GM21447 (cell line): ENCODE measurements around the gene RETREG3.
A peak's percentile ranks its signal among the peaks of the same experiment; 100 is the strongest.

Experiments used
- ATAC-seq: cut with Tn5 transposase; IDR thresholded peaks from one replicate; pipeline ENCODE4 v1.9.1; 2021; ENCODE audit not compliant: unreplicated experiment

The RETREG3 gene

DNA sequence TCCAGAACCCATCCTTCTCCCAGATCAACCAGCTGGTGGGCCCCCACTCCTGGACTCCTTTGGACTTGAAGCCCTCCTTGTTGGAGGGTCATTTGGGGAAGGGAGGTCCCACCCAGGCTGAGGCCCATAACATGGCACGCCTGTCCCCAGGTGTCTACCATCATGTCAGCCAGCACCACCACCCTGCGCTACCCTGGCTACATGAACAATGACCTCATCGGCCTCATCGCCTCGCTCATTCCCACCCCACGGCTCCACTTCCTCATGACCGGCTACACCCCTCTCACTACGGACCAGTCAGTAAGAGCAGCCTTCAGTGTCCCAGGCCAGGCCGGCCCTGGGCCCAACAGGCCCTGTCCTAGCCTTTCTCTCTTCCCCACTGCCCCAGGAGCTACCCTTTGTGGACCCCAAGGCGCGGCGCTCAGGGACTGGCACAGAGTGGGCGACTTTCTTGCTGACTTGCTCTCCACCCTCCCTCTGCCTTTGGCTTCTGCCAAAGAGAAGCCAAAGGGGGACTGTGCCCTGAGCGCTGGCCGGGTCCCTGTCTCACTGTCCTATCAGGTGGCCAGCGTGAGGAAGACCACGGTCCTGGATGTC lies 4.6 kb upstream of the RETREG3 start:
- ATAC-seq: no peak

DNA sequence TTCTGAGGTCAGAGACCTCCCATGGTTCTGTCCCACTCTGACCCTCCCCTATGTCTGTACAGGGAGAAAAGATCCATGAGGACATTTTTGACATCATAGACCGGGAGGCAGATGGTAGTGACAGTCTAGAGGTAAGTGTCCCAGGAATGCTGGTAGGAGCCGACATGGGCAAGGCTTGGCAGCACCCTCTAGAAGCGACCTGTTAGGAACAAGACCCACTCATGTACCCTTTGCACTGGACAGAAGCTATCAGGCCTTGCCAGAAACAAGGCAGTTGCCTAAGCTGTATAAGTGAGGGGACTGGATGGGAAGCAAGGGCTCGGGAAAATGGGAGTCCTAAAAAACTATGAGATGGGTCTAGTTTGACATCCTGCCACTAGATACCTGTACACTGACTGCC lies 2.8 kb upstream of the RETREG3 start:
- no peak for ATAC-seq

DNA sequence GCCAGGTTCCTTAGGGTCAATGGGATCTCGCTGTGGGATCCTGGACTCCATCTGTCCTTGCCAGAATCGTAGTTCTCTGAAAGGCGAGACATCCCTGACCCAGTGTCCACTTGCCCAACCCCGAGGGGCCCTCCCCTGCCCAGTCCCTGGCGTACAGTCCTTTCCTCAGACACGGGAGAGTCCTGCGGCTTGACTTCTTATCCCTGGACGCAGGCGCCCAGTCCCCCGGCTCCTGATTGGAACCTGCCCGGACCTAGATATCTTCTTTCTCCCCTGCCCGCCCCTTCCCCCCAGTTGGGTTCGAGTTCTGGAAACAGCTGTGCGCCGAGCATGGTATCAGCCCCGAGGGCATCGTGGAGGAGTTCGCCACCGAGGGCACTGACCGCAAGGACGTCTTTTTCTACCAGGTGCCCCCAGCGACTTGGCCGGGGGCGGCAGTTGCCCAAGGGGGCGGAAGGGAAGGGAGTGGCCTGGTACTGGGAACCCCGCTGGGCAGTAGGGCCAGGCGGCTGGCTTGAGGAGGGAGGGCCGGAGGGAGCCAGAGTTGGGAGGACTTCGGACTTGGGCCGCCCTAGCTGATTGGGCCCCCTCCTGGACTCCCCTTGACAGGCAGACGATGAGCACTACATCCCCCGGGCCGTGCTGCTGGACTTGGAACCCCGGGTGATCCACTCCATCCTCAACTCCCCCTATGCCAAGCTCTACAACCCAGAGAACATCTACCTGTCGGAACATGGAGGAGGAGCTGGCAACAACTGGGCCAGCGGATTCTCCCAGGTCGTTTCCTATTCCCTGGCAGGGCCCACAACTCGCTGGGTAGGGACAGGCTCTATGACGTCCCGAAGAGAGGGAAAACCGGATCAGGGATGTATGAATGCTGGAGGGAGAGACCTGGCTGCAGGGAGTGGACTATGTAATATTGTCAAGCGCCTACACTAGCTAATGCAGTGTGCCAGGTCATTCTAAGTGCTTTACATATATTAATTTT lies 934 bp upstream of the RETREG3 start:
- ATAC-seq: peak; percentile 9

DNA sequence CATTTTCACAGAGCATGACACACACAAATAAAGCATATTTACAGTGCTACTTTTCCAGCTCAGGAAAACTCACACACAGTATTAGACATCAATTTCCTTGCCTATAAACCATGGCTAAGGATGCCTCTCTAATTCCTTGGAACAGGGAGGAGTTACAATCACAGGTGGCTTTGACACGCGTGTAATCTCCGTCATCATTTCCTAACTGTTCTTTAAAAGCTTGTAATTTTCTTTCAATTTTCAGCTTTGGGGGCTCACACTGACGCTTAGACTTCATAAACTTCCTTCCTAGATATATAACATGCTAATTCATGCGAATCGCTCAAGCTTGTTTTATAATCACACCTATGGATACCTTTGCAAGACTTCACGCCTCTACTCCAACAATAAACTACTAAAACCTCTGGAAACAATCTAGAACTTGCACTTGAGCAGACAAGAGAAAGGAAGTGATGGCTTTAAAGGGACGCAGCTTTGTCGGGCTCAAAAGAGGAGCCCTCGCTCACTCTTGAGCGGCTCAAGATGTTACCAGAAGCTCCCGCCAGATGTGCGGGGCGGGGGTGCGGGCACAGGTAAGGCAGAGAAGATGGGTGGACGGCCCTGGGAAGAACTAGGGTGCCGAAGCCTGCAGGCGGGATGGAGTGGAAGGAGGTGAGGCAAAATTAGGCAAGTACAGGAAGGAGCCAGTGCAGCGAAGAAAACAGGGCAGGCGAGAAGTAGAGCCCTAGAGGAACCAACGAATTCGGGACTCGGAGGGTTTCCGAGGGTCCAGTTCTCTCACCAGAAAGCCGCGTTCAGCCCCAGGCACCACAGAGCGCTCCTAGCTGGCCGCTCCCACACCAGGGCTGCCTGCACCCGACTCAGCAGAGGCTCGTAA lies 631 bp downstream of the RETREG3 start:
- ATAC-seq: peak; percentile 34

DNA sequence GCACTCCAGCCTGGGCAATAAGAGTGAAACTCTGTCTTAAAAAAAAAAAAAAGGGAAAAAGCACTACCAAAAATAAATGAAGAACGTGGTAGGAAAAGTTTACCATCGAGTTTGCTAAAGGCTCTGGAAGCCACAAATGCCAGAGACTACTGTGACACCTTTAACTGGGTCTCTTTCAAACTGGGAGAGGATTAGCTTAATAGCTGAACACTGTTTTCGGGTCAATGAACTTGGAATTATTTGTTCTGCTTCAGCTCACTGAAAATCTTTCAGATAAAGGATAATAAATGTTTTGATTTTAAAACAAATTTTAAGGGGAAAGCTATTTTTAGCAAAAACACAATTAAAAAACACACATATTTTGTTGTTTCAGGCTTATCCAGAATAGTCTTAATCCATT lies 1.4 kb downstream of the RETREG3 start:
- no peak for ATAC-seq

DNA sequence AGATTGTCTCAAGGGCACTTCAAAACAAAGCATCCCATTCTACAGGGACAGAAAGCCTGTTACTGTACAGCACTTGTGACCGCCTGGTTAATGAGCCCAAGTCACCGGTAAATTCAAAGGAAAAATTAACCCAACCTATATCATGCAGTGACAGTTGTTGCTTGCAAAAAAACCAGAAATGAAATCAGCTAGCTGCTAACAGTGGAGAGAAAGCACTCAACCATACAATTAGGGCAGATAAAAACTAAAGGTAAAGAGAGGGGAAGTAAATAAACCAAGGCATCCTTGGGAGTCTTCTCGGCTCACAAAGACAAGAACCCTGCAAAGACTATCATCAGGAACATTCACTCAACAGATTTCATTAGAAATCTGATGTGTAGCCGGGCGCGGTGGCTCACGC lies 5.9 kb downstream of the RETREG3 start:
- ATAC-seq: no peak

DNA sequence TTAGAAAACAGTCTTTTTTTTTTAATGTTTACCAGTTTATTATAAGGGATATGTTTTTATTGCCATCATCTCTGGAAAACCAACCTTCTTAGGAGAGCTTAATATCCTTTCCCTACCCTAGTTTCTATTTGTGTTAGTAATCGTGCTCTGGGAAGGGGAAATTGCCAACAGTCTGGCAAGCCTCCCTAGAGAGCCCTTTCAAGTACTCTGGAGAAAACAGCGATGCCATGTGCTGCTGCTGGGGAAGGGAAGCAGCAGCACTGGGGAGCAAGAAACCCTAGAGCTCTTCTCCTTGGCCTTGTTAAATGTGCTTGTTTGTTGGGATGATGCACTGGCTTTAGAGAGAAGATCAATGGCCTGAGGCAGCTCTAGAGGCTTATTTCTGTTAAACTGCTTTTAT lies 10.3 kb downstream of the RETREG3 start:
- ATAC-seq: no peak

DNA sequence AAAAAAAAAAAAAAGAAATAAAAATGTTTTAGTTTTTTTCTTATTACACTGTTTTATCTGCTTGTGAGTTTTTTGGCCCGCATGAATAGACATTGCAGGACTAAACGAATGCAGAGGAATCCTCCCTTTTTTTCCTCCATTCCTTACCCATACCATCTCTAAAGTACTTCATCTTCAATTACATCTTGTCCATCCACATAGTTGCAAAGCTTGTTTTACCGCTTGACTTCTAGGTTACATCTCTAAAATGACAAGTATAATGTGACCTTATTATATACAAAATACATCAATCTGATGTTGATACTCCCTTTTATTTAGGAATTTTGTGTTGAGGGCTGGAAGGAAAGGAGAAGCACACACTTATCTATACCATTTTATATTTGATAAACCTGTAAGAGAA lies 12.8 kb downstream of the RETREG3 start:
- ATAC-seq: no peak

DNA sequence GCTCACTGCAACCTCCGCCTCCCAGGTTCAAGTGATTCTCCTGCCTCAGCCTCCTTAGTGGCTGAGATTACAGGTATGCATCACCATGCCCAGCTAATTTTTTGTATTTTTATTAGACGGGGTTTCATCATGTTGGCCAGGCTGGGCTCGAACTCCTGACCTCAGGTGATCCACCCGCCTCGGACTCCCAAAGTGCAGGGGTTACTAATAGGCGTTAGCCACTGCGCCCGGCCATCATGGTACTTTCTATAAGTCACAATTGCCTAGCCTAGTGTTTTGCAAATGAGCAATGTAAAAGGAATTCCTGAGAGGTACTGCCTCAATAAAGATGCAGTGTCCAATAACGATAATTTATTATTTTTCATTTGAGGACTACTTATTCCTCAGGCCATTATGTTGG lies 17.8 kb downstream of the RETREG3 start:
- no peak for ATAC-seq

DNA sequence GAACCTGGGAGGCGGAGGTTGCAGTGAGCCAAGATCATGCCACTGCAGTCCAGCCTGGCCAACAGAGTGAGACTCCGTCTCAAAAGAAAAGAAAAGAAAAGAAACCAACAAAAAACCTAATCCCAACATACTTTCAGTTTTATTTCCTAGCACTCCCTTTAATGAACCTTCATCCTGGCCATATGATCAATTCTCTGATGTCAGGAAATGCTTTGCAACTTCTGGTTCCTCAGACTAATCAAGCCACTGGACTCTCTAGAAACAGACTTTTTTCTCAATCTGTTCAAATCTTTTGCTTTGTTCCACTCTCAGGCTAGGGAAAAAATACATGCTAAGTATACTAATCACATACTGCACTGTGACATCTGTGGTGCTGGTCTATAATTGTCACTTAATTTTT lies 18.3 kb downstream of the RETREG3 start:
- ATAC-seq: no peak

DNA sequence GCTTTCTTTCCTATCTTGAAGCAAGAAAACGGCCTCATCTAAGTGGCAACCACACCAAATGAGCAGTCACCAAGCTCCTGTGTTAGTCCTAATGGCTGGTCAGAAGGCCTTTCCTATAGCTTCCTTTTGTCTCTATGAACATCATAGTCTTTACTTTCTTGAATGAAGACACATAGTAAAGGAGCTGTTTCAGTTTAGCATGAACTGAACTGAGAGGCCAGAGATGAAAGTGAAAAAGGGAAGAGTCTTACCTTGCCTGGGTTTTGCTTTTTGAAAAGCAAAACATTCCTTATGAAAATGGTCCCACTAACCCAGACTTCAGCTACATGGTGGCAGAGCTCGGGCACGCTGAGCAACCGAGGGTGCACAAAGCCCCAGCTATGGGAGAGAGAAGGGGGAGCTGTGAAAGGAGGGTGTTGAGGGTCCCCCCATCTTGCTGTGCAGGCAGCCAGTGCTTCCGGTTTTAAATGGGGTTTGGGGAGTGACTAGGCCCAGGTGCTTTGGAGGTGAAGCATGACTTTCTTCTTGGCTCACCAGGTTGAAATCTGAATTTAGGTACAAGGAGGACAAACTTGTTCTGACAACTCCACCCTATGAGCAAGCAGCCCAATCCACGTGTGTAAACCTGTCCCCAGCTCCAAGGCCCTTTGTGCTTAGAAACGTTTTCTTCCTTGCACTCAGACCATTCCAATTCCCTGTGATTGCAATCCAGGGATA lies 22.5 kb downstream of the RETREG3 start:
- peak; percentile 55 for ATAC-seq

DNA sequence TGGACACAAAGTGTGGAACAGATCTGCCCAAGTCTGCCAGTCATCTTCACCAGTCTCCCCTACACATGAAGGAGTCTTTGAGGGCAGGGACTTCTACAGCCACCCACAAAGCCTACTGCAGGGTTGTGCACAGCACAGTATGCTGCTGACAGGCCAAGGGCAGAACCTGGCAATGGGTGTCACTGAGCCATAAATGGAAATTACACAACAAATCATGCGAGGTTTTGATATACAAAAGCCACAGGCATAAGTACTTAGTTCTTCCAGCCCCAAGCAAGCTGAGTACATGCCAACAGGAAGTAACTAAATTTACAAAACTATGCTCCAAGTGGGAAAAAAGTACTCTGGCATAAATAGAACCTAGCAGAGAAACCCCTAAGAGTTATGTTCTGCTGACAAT lies 23.8 kb downstream of the RETREG3 start:
- no peak for ATAC-seq

DNA sequence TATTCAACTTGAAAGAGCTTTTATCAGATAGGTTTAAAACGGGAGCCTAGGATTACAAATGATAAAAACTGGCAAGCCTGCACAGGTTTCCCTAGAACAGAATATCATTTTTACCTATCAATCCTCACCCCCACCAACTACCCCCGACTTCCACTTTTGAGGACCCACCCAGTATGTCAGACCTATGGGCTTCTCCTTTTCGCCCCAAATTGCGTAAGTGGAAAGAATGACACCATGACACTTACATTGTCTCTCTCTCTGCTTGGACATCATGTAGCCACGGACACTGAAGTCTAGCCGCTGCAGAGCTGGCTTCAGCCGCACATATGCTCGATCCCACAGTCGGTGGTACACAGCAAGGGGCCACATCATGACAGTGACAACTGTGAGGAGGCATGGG lies 24.3 kb downstream of the RETREG3 start:
- no peak for ATAC-seq

DNA sequence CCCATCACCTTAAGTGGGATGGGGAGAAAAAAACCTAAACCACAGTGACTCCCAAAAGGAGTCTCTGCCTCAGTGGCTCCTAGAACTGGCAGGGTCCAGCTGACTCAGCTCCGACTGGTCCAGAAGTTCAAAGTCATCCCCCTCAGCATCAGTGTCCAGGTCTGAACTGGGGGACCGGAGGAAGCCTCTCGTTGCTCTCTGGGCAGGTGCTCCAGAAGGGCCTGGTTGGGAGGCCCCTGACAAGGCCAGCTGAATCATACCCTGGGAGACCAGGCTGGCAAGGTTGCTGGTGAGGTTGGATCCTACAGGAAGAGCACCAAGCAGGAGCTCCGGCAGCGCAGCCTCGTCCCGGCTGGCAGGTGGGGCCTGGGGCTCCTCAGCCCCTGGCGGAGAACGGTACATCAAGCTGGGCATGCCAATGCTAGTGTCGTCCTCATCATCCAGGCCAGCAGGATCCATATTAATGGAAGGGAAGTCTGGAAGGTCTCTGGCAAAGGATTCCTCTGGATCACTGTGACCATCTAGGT lies 27.4 kb downstream of the RETREG3 start:
- no peak for ATAC-seq

DNA sequence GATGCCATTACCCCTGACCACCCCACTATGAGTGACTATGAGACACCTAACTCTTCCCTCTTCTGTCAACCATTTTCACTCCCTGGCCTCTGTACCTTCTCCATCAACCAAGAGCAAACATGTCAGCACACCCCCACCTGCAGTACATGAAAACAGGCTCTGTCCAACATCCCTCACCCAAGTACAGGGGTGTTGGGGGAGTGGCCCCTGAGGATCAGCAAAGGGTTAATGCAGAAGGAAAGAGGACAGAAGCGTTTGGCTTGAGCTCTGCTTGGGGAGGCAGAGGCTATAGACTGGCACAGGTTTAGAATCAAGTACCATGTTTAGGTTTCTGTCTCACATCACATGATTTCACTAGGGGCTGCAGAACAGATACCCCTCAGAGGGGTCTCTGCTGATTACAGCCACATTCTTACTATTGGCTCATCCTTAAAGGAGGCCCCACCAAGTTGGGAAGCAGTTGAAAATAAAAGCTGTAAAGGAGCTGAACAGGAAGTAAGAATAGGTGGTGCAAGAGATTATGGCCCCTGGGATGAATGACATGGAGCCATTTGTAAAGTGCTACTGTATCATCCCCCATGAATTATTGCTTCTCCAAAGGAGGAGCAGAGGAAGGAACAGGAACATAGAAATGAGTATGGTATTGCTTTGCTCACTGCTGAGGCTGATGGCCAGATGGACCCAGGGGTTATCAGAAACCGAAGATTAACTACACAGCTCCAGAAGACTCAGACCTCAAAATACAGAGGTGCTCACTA lies 29.2 kb downstream of the RETREG3 start:
- ATAC-seq: no peak

DNA sequence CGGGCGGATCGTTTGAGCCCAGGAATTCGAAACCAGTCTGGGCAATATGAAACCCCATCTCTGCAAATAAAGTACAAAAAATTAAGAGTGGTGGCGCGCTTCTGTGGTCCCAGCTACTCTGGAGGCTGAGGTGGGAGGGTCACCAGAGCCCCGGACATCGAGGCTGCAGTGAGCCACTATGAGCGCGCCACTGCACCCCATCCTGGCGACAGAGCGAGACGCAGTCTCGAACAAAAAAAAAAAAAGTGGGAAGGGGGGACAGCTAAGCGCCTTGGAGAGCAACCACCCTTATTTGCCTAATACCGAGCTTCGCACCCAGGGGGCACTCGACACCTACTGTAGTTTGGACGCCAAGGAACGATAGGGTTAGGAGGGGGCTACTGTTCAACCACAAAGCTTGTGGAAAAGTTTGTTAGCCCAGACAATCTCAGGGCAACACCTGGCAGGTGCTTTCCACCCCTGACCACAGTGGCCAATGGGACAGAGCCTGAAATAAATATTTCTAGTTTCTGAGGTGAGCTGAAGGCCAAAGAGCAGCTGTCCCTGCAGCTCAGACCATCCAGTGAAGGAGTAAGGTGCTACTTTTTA lies 30.8 kb downstream of the RETREG3 start:
- peak; percentile 45 for ATAC-seq

DNA sequence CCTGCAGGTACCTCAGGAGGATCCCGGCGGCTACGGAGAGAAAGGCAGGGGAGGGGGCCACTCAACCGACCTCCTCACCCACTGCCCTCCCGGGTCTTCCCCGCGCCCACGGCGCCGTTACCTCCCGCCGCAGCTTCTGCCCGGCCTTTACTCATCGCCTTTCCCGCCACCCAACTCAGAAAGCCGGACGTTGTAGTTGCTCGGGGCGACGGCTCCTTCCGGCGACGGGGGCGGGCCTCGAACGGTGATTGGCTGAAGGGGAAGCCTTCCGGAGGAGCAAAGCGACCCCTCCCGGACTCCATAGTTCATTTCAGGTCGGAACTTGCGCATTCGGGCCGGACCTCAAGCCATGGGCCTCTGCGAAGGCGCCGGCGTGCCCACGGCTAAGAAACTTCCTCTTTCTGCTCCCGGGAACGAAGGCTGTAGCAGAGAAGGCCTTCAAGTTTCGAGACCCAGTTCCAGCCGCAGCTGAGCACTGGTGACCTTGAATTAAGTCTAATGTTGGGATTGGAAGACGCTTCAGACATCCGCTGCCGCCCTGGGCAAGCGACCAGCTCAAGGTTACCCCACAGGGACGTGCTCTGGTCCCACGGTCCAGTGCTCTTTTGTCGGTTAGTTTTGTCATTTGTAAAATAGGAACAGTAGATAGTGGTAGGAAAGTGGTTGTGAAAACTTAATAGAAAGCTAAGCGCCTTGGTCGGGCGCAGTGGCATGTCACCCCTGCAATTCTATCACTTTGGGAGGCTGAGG lies 31.5 kb downstream of the RETREG3 start, which contains the start of gene PSMC3IP:
PSMC3IP (minus strand) TSS at position 198 of the 750 bp plus-strand sequence; CDS start at position 155, 43 bp downstream.
- ATAC-seq: peak; percentile 62

DNA sequence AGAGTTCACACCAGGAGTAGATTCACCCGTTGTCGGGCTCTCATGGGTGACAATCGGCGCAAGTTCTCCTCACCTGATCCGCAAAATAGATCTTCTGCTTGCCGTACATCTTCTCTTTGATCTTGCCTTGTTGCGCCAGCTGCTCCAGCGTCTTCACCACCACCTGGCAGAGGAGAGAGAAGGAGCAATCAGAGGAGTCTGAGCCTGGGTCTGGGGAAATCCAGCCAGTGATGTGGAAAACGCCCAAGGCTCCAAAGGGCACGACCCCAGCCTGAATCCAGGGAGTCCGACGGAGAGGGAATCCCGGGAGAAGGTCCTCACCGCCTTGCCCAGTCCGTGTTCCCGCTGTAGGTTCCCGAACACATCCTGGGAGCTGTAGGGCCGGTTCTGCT lies 32.0 kb downstream of the RETREG3 start:
- ATAC-seq: no peak

DNA sequence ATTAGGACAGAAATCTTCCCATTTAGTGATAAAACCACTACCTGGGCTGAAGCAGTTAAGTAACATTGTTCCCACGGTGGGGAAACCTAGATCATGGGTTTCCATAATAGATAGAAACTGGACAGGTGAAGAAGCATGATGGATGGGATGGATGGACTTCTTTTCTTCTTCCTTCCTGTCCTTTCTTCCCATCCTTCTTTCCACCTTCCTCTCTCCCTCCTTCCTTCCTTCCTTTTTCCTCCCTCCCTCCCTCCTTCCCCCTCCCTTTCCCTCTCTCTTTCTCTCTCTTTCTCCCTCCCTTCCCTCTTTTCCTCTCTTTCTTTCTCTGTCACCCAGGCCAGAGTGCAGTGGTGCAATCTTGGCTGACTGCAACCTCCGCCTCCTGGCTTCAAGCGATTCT lies 34.7 kb downstream of the RETREG3 start:
- no peak for ATAC-seq
